HepG2 (cell line): ENCODE measurements around the gene MAJIN. TPM values are rescaled to one million over a fixed set of nuclear protein-coding genes. Genes with fewer than 3 reads are reported as not detected.

Source experiments
- CBX5 ChIP-seq: sonication (generic); formaldehyde crosslinking; IDR thresholded peaks from 2 replicates; pipeline ENCODE4 v1.4.0; 2020; ENCODE audit warnings: missing genetic modification reagents, borderline replicate concordance
- FLYWCH1 ChIP-seq: sonication (generic); formaldehyde crosslinking; IDR thresholded peaks from 2 replicates; pipeline ENCODE4 v1.8.1; 2023; ENCODE audit warnings: mild to moderate bottlenecking, missing genetic modification reagents
- FOXK2 ChIP-seq: fragments of 450-650 bp; IDR thresholded peaks from 2 replicates; pipeline ENCODE4 v1.6.1; 2016
- HNF4A ChIP-seq: sonication (generic); formaldehyde crosslinking; IDR thresholded peaks from 2 replicates; pipeline ENCODE4 v1.4.0; 2020; ENCODE audit warnings: missing genetic modification reagents
- KDM4B ChIP-seq: sonication (generic); formaldehyde crosslinking; IDR thresholded peaks from 2 replicates; pipeline ENCODE4 v1.4.0; 2020; ENCODE audit warnings: missing genetic modification reagents
- KDM6A ChIP-seq: IDR thresholded peaks from 2 replicates; pipeline ENCODE4 v1.6.1; 2016; ENCODE audit warnings: low read depth
- MED13 ChIP-seq: sonication (generic); formaldehyde crosslinking; IDR thresholded peaks from 2 replicates; pipeline ENCODE4 v1.5.0; 2020; ENCODE audit warnings: missing genetic modification reagents
- NFIB ChIP-seq: sonication (generic); formaldehyde crosslinking; IDR thresholded peaks from 2 replicates; pipeline ENCODE4 v1.9.0; 2021; ENCODE audit warnings: missing genetic modification reagents, mild to moderate bottlenecking, borderline replicate concordance
- NFYC ChIP-seq: IDR thresholded peaks from 2 replicates; pipeline ENCODE4 v1.6.1; 2016; ENCODE audit warnings: missing genetic modification reagents, missing compliant biosample characterization
- PHF5A ChIP-seq: IDR thresholded peaks from one replicate; pipeline ENCODE4 v1.6.1; 2018; ENCODE audit warnings: low read depth, missing genetic modification reagents; ENCODE audit not compliant: unreplicated experiment
- POGZ ChIP-seq: sonication (generic); formaldehyde crosslinking; IDR thresholded peaks from 2 replicates; pipeline ENCODE4 v1.4.0; 2020; ENCODE audit warnings: mild to moderate bottlenecking, missing genetic modification reagents
- SAP130 ChIP-seq: IDR thresholded peaks from 2 replicates; pipeline ENCODE4 v1.6.1; 2016; ENCODE audit warnings: low read depth
- SMAD9 ChIP-seq: sonication (generic); formaldehyde crosslinking; IDR thresholded peaks from 2 replicates; pipeline ENCODE4 v1.5.1; 2020; ENCODE audit warnings: mild to moderate bottlenecking, missing genetic modification reagents
- ZFP36 ChIP-seq: fragments of 150-350 bp; IDR thresholded peaks from 2 replicates; pipeline ENCODE4 v1.6.1; 2018; ENCODE audit warnings: borderline replicate concordance, low read length, low read depth; ENCODE audit not compliant: partially characterized antibody
- ZNF546 ChIP-seq: sonication (generic); formaldehyde crosslinking; conservative IDR thresholded peaks from 2 replicates; pipeline ENCODE4 v1.8.1; 2023; ENCODE audit warnings: mild to moderate bottlenecking, missing genetic modification reagents
- ZNF605 ChIP-seq: sonication (generic); formaldehyde crosslinking; IDR thresholded peaks from 2 replicates; pipeline ENCODE4 v1.8.0; 2022; ENCODE audit warnings: mild to moderate bottlenecking, missing genetic modification reagents
- ZNF766 ChIP-seq: sonication (generic); formaldehyde crosslinking; IDR thresholded peaks from 2 replicates; pipeline ENCODE4 v1.5.0; 2020; ENCODE audit warnings: missing genetic modification reagents, borderline replicate concordance
- polyA plus RNA-seq, 8 experiments: library from polyadenylated mRNA; depleted of rRNA in 3 of 8; stranded (reverse) in 7 of 8; unstranded in 1 of 8; fragments of >200 nt; fragmentation: Illumina TruSeq in 4 of 8; extraction: Trizol in 4 of 8; gene quantifications; 2 replicates each; pipeline versions ENCODE4 v1.2.1 to v1.2.3, GENCODE V29; 2011 to 2016; ENCODE audit warnings: low read depth in 4 of 8, missing spikeins in 1 of 8, mixed read lengths in 1 of 8; ENCODE audit not compliant: insufficient read depth in 1 of 8
- total RNA-seq, 5 experiments: library from RNA; depleted of rRNA; stranded (reverse); fragments of >200 nt; fragmentation: Illumina TruSeq; extraction: Trizol; gene quantifications; 2 replicates each; pipeline ENCODE4 v1.2.3, GENCODE V29; 2016; ENCODE audit warnings: low read depth in 1 of 5
- TF ChIP-seq, protein P1 (sequence below): sonication (generic); formaldehyde crosslinking; IDR thresholded peaks from 2 replicates; pipeline ENCODE4 v1.8.1; 2023; ENCODE audit warnings: mild to moderate bottlenecking, moderate library complexity, missing genetic modification reagents
- TF ChIP-seq, protein P2 (sequence below), 2 experiments: fragments of 450-650 bp in 1 of 2; sonication (generic) in 1 of 2; formaldehyde crosslinking in 1 of 2; IDR thresholded peaks; 2 replicates each; pipeline versions ENCODE4 v1.6.1 to v1.8.0; 2016 to 2022; ENCODE audit warnings: antibody characterized with exemption in 1 of 2, mild to moderate bottlenecking in 1 of 2, missing genetic modification reagents in 1 of 2
- TF ChIP-seq, protein P3 (sequence below): sonication (generic); formaldehyde crosslinking; IDR thresholded peaks from 2 replicates; pipeline ENCODE4 v1.9.0; 2021; ENCODE audit warnings: missing genetic modification reagents, borderline replicate concordance

Gene MAJIN
- total and polyA plus RNA-seq, 2 of the 13 experiments (the other 11 are each of a cell fraction or from before 2014, with no cell fraction given), result not detected

DNA sequence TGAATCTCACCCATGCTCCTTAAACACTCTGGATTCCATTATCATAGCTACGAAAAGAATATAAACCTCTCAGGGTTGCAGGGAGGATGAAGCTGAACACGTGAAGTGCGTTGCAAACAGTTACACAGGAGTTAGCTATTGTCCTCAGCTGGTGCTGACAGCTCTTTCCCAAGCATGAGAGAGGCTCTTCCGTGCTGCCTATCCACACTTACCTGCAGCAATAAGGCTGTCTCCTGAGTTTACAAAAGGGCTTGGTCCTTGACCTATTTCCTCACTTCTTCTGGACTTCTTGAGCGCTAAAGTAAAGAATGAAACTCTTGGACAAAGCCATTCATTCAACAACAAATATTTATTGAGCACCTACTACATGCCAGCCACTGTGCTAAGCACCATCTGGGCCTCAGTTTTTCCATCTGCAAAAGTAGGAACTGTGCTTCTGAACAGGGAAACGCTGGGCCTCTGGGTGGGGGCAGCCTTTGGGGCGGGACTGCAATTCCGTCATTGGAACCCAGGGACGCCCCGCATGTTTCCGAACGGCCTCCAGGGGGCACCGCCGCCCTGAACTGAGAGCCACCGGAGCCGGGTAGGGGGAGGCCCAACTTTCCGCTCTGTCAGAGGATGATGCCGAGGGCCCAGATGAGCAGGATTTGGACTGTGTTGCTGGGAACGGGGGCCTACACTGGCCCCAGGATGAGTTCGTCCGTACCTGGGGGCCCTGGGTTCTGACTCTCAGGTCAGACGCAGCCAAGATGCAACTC lies 41.4 kb upstream of the MAJIN start (continued):
- TF ChIP-seq NFYC (CRISPR knock-in tag) (no peak), FOXK2 (no peak), ZNF546 (no peak), CBX5 (CRISPR knock-in tag) (no peak), HNF4A (CRISPR knock-in tag) (no peak; the same call in 1 of the 2 replicates), SAP130 (peak; percentile 58; the same call in 1 of the 2 replicates), ZNF766 (CRISPR knock-in tag) (no peak), MED13 (CRISPR knock-in tag) (no peak), KDM6A (CRISPR knock-in tag) (no peak), ZFP36 (no peak), ZNF605 (peak; percentile 77), NFIB (no peak), SMAD9 (CRISPR knock-in tag) (no peak), POGZ (CRISPR knock-in tag) (no peak), KDM4B (CRISPR knock-in tag) (0 out of 2 replicates have a peak, but pooled peaks have one; percentile 23), FLYWCH1 (CRISPR knock-in tag) (no peak), PHF5A (no peak)
- TF ChIP-seq, protein P1, sequence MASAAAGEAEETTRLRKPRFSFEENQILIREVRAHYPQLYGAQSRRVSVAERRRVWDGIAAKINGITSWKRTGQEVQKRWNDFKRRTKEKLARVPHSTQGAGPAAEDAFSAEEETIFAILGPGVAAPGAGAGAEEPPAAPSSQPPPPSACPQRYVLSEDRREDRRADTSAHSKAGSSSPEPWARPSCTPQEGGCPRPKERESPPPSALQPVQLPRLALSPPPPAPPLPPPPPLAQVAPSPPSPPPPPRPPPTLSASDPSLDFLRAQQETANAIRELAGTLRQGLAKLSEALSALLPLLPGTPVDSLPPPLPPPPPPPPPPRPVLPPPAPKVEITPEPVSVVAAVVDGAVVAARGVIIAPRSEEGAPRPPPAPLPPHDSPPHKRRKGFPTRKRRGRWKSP (CRISPR knock-in tag), result no peak
- TF ChIP-seq, protein P2, sequence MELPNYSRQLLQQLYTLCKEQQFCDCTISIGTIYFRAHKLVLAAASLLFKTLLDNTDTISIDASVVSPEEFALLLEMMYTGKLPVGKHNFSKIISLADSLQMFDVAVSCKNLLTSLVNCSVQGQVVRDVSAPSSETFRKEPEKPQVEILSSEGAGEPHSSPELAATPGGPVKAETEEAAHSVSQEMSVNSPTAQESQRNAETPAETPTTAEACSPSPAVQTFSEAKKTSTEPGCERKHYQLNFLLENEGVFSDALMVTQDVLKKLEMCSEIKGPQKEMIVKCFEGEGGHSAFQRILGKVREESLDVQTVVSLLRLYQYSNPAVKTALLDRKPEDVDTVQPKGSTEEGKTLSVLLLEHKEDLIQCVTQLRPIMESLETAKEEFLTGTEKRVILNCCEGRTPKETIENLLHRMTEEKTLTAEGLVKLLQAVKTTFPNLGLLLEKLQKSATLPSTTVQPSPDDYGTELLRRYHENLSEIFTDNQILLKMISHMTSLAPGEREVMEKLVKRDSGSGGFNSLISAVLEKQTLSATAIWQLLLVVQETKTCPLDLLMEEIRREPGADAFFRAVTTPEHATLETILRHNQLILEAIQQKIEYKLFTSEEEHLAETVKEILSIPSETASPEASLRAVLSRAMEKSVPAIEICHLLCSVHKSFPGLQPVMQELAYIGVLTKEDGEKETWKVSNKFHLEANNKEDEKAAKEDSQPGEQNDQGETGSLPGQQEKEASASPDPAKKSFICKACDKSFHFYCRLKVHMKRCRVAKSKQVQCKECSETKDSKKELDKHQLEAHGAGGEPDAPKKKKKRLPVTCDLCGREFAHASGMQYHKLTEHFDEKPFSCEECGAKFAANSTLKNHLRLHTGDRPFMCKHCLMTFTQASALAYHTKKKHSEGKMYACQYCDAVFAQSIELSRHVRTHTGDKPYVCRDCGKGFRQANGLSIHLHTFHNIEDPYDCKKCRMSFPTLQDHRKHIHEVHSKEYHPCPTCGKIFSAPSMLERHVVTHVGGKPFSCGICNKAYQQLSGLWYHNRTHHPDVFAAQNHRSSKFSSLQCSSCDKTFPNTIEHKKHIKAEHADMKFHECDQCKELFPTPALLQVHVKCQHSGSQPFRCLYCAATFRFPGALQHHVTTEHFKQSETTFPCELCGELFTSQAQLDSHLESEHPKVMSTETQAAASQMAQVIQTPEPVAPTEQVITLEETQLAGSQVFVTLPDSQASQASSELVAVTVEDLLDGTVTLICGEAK (IDR thresholded peaks at IDR 0.05), result no peak
- TF ChIP-seq, protein P2 (CRISPR knock-in tag; IDR thresholded peaks at IDR 0.05), result no peak
- TF ChIP-seq, protein P3, sequence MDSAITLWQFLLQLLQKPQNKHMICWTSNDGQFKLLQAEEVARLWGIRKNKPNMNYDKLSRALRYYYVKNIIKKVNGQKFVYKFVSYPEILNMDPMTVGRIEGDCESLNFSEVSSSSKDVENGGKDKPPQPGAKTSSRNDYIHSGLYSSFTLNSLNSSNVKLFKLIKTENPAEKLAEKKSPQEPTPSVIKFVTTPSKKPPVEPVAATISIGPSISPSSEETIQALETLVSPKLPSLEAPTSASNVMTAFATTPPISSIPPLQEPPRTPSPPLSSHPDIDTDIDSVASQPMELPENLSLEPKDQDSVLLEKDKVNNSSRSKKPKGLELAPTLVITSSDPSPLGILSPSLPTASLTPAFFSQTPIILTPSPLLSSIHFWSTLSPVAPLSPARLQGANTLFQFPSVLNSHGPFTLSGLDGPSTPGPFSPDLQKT, result no peak
